GM23338 (cell line): Measurements from ENCODE around the gene TFDP1. TPM values are rescaled to one million over a fixed set of nuclear protein-coding genes. Genes with fewer than 3 reads are reported as not detected.

ENCODE experiments used
- ATAC-seq: fragments of 200-7000 bp; cut with Tn5 transposase; 3 replicates; pipeline ENCODE4 v1.9.1; 2020
- DNase-seq: peaks from one replicate; pipeline ENCODE4 v3.0.0-alpha.2; 2015; ENCODE audit warnings: low spot score
- H2AFZ ChIP-seq: fragments of 200-600 bp; sonication (generic); 2 replicates; pipeline ENCODE4 v1.8.0; 2016; ENCODE audit warnings: antibody characterized with exemption, mild to moderate bottlenecking, moderate library complexity
- H3F3A ChIP-seq: fragments of 200-600 bp; sonication (generic); replicated peaks from 2 replicates; pipeline ENCODE4 v1.8.0; 2017; ENCODE audit warnings: antibody characterized with exemption, mixed run types, low read depth
- H3K27ac ChIP-seq: fragments of 200-600 bp; sonication (generic); 2 replicates; pipeline ENCODE4 v1.6.1; 2016; ENCODE audit warnings: low read depth
- H3K27me3 ChIP-seq: fragments of 200-600 bp; sonication (generic); 2 replicates; pipeline ENCODE4 v1.8.0; 2016; ENCODE audit warnings: mild to moderate bottlenecking, mixed run types, moderate library complexity; ENCODE audit not compliant: insufficient read depth
- H3K36me3 ChIP-seq: fragments of 200-600 bp; sonication (generic); 2 replicates; pipeline ENCODE4 v1.8.0; 2016; ENCODE audit warnings: mild to moderate bottlenecking; ENCODE audit not compliant: insufficient read depth
- H3K4me1 ChIP-seq: fragments of 200-600 bp; sonication (generic); 2 replicates; pipeline ENCODE4 v1.8.0; 2016; ENCODE audit warnings: mild to moderate bottlenecking, moderate library complexity; ENCODE audit not compliant: insufficient read depth
- H3K4me2 ChIP-seq: fragments of 200-600 bp; sonication (generic); 2 replicates; pipeline ENCODE4 v1.7.1; 2017; ENCODE audit warnings: mixed run types
- H3K4me3 ChIP-seq: fragments of 200-600 bp; sonication (generic); 2 replicates; pipeline ENCODE4 v1.6.1; 2016; ENCODE audit warnings: mixed run types
- H3K79me2 ChIP-seq: fragments of 200-600 bp; sonication (generic); replicated peaks from 2 replicates; pipeline ENCODE4 v1.8.0; 2017; ENCODE audit warnings: mild to moderate bottlenecking; ENCODE audit not compliant: insufficient read depth
- H3K9me2 ChIP-seq: fragments of 200-600 bp; sonication (generic); 2 replicates; pipeline ENCODE4 v1.8.0; 2017; ENCODE audit not compliant: insufficient read depth
- H4K20me1 ChIP-seq: fragments of 200-600 bp; sonication (generic); replicated peaks from 2 replicates; pipeline ENCODE4 v1.8.0; 2017; ENCODE audit warnings: mild to moderate bottlenecking; ENCODE audit not compliant: insufficient read depth
- H3K27ac Mint-ChIP-seq: 2 replicates; pipeline ENCODE4 v1.8.0; 2020; ENCODE audit warnings: inconsistent platforms, mild to moderate bottlenecking, moderate library complexity, mixed read lengths
- H3K27me3 Mint-ChIP-seq: 3 replicates; pipeline ENCODE4 v1.8.0; 2022; ENCODE audit warnings: low read depth, mild to moderate bottlenecking, moderate library complexity, mixed read lengths, inconsistent platforms; ENCODE audit not compliant: insufficient read depth, poor library complexity
- H3K36me3 Mint-ChIP-seq: 3 replicates; pipeline ENCODE4 v1.8.0; 2021; ENCODE audit warnings: low read depth, mild to moderate bottlenecking, inconsistent platforms, moderate library complexity, mixed read lengths
- H3K4me1 Mint-ChIP-seq: 3 replicates; pipeline ENCODE4 v1.8.0; 2020; ENCODE audit warnings: mild to moderate bottlenecking, inconsistent platforms, mixed read lengths
- H3K4me3 Mint-ChIP-seq: 3 replicates; pipeline ENCODE4 v1.8.0; 2021; ENCODE audit warnings: moderate library complexity, mild to moderate bottlenecking, inconsistent platforms, mixed read lengths
- H3K9me3 Mint-ChIP-seq: 3 replicates; pipeline ENCODE4 v1.8.0; 2020; ENCODE audit warnings: moderate library complexity, mild to moderate bottlenecking, inconsistent platforms, mixed read lengths
- CREB1 ChIP-seq: fragments of 250-450 bp; sonication (Bioruptor Pico); IDR thresholded peaks from 2 replicates; pipeline ENCODE4 v1.5.0; 2020; ENCODE audit warnings: low read depth, mild to moderate bottlenecking, moderate library complexity
- CTCF ChIP-seq, 2 experiments: fragments of 200-600 bp in 1 of 2; sonication (generic) in 1 of 2; conservative IDR thresholded peaks; 2 replicates each; pipeline versions ENCODE4 v1.5.1 to v1.6.1; 2016 to 2017; ENCODE audit warnings: antibody characterized with exemption in 2 of 2, low read depth in 2 of 2, mild to moderate bottlenecking in 2 of 2, moderate library complexity in 1 of 2
- ETS1 ChIP-seq: IDR thresholded peaks from 2 replicates; pipeline ENCODE4 v1.6.1; 2016; ENCODE audit warnings: antibody characterized with exemption
- EZH2 ChIP-seq: fragments of 200-600 bp; sonication (generic); IDR thresholded peaks from one replicate; pipeline ENCODE4 v1.8.0; 2017; ENCODE audit warnings: antibody characterized with exemption, mild to moderate bottlenecking, low read depth; ENCODE audit not compliant: unreplicated experiment
- EZH2phosphoT487 ChIP-seq: fragments of 200-600 bp; sonication (generic); IDR thresholded peaks from one replicate; pipeline ENCODE4 v1.8.1; 2018; ENCODE audit warnings: antibody characterized with exemption; ENCODE audit not compliant: unreplicated experiment
- NANOG ChIP-seq: IDR thresholded peaks from 2 replicates; pipeline ENCODE4 v1.6.1; 2016; ENCODE audit warnings: antibody characterized with exemption, borderline replicate concordance
- POLR2AphosphoS5 ChIP-seq: IDR thresholded peaks from 2 replicates; pipeline ENCODE4 v1.6.1; 2016; ENCODE audit warnings: antibody characterized with exemption, low read depth
- REST ChIP-seq: IDR thresholded peaks from one replicate; pipeline ENCODE4 v1.6.1; 2018; ENCODE audit warnings: antibody characterized with exemption; ENCODE audit not compliant: unreplicated experiment
- STAT1 ChIP-seq: IDR thresholded peaks from one replicate; pipeline ENCODE4 v1.6.1; 2016; ENCODE audit warnings: antibody characterized with exemption; ENCODE audit not compliant: unreplicated experiment
- ZNF331 ChIP-seq: fragments of 250-450 bp; sonication (Bioruptor Pico); IDR thresholded peaks from 2 replicates; pipeline ENCODE4 v1.5.0; 2020; ENCODE audit warnings: low read depth, mild to moderate bottlenecking, moderate library complexity
- polyA plus RNA-seq: library from polyadenylated mRNA; unstranded; fragments of >200 nt; fragmentation: Nextera tagmentation; extraction: Ambion mirVana; gene quantifications from 2 replicates; pipeline ENCODE4 v1.2.1, GENCODE V29; 2016
- total RNA-seq: library from RNA; depleted of rRNA; stranded (reverse); fragments of >200 nt; shearing (Covaris generic); gene quantifications from 2 replicates; pipeline ENCODE4 v1.2.3, GENCODE V29; 2014

Gene TFDP1
- total and polyA plus RNA-seq, 2 experiments from 2014 or later: 42.9 to 80.0 TPM

- TF ChIP-seq CTCF (conservative IDR thresholded peaks at IDR 0.05; ENCODE audit: low read depth in 2 of 2): no peak
Observed at GRCh38 chr13:113540523-113540922, 44.0 kb upstream of the TFDP1 start (continued).

- ATAC-seq (peak; percentile 56), DNase-seq (no peak)
- Histone ChIP-seq H3K4me1 (no peaks in the 10 kb centered on the region), H3K4me2 (no peak overlapping the region), H3K27me3 (no peaks in the 10 kb centered on the region), H4K20me1 (peaks cover 3% of the 10 kb centered on the region), H3K9me2 (no peaks in the 10 kb centered on the region), H3K36me3 (no peaks in the 10 kb centered on the region), H3K27ac (no peak overlapping the region), H3K4me3 (no peak overlapping the region), H3F3A (peaks cover 7% of the 10 kb centered on the region; the same call in 1 of the 2 replicates), H2AFZ (no peak overlapping the region), H3K79me2 (peaks cover 15% of the 10 kb centered on the region)
- H3K9me3 Mint-ChIP-seq: no peaks in the 10 kb centered on the region
- no peak overlapping the region for H3K4me3 Mint-ChIP-seq
- peaks cover 14% of the 10 kb centered on the region for H3K4me1 Mint-ChIP-seq
- H3K36me3 Mint-ChIP-seq: peaks cover 12% of the 10 kb centered on the region
- peaks cover 18% of the 10 kb centered on the region for H3K27me3 Mint-ChIP-seq
- no peak overlapping the region for H3K27ac Mint-ChIP-seq
- no peak for TF ChIP-seq CREB1
- no peak for TF ChIP-seq EZH2phosphoT487
- no peak for TF ChIP-seq POLR2AphosphoS5
- no peak for TF ChIP-seq ETS1
- no peak for TF ChIP-seq STAT1
- TF ChIP-seq REST: no peak
- TF ChIP-seq NANOG: no peak
- no peak for TF ChIP-seq ZNF331 (CRISPR knock-in tag)
- no peak for TF ChIP-seq EZH2
- TF ChIP-seq CTCF (conservative IDR thresholded peaks at IDR 0.05; ENCODE audit: low read depth in 2 of 2): no peak
Observed at GRCh38 chr13:113542751-113543424, 41.7 kb upstream of the TFDP1 start.
